GM19372 (cell line): ENCODE measurements around the gene CCDC89.
"Not testable (repeated sequence)": the region's sequence is repeated elsewhere in the genome, so short reads cannot be mapped to it uniquely, and the experiment has no call there.

Experiments used
- ATAC-seq: cut with Tn5 transposase; IDR thresholded peaks from one replicate; pipeline ENCODE4 v1.9.1; 2021; ENCODE audit warnings: mild to moderate bottlenecking, low read depth, moderate library complexity; ENCODE audit not compliant: unreplicated experiment

The CCDC89 gene

DNA sequence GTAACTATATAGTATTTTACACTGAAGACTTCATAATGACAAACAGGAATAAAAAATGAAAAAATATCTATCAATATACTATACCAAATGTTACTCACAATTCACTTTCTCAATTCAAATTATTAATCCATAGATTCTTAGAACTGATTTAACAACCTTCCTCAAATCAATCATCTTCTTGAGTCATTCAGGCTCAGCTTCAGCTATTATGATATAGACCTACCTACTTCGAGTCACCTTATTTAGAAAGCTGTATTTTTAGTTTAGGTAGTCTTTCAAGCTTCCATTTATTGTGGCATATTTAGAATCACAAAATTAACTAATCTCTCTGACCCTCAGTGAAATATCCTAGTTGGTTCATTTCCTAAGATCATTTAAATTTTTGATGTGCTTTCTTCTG lies 29.2 kb downstream of the CCDC89 start:
- no peak for ATAC-seq

DNA sequence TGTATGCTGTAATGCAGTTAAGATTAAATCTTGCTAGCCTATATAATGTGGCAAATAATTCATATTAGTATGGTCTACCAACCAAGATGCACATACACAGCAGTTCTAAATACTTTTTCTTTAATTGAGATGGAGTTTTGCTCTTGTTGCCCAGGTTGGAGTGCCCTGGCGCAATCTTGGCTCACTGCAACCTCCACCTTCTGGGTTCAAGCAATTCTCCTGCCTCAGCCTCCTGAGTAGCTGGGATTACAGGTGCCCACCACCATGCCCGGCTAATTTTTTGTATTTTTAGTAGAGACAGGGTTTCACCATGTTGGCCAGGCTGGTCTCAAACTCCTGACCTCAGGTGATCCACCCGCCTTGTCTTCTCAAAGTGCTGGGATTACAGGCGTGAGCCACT lies 31.7 kb downstream of the CCDC89 start:
- ATAC-seq, result not testable (repeated sequence)

DNA sequence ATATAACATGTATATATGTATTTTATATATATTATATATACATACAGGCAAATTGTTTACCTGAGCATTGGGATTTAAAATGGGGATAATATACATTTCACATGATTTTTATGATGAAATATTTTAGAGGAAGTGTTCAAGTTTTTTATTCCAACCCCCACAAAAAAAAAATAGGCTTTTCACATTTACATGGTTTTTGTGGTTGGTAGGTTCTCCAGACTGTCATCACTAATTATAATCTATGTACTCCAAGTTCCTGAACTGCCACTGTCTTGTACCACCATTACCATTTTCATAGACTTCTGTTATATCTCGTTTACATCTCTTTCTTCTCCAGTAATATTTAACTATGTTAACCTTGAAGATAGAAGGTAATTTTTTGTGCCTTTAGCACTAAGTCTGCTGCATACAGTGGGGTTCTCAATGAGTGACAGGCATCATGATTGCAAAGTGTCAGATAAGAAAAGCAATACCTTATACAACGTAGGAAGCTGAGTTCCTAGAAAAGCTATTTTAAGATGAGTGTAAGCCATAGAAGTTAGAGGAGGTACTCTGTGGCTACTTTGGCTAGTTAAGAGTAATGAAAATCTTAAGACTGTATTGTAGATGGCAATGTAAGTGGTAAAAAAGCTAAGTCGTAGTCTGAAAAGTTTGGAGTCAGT lies 33.1 kb downstream of the CCDC89 start:
- no peak for ATAC-seq

DNA sequence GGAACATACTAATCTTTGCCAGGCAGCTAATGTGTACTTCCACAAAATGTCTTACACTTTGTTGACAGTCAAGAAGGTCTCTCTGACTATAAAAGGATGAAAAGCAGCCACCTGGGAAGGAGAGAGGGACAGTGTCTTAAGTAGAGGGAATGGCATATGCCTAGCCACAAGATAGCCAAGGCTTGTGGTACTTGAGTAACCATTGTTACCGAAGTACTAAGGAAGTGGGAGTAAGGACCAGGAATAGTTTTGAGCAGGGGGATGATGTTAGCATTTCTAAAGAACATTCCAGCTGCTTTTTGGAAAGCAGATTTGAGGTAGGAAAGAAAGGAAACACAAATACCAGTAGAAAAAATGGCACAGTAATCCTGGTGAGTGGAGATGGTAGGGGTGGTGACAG lies 34.9 kb downstream of the CCDC89 start:
- ATAC-seq, result no peak

DNA sequence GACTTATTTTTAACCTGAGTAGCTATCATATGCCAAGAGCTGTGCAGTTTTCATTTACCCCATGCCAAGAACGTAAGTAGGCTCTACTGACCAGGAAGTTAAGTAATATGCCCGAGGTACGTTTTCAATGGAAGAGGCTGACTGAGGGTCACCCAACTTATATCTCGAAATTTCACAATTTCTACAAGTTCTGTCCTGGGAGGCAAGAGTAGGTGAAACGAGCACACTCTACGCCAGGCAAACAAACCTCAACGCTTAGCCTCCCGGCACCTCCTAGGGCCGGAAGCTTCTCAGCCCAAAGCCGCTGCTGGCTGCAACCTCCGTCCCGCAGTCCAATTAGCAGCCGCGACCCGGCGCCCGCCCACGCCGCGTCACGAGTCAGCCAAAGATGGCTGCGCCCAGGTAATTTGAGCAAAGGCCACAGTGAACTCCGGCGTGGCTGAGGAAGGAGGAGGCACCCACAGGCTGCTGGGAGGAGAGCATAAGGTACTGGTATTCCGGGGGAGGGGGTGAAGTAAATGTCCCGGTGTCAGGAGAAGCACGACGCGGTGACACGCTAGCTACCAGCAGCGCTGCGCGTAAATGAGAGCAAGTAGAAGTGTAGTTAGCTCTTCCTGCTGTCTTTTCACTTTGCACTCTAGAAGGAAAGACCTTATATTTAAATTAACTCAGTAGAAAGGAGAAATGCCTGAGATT lies 38.2 kb downstream of the CCDC89 start, which contains the start of gene TMEM126A:
Gene TMEM126A (plus strand): TSS at position 364 of the 696 bp plus-strand sequence. CDS start 2,289 bp downstream, outside the sequence.
- ATAC-seq, result peak; percentile 97

DNA sequence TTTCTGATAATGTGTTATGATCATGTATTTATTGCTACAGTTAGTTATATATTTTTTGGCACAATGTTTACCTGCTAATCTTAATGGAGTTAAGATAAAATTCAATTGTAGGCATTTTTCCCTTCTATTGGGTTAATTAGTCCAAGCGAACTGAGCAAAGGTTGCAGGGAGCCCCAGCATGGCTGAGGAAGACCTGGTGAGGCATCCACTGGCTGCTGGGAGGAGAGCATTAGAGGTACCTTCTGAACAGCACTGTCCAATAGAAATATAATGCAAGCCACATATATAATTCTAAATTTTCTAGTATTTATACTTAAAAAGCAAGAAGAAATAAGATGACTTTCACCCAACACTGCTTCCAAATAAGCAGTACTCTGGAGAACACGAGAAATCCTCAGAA lies 38.9 kb downstream of the CCDC89 start:
- ATAC-seq, result peak; percentile 10

DNA sequence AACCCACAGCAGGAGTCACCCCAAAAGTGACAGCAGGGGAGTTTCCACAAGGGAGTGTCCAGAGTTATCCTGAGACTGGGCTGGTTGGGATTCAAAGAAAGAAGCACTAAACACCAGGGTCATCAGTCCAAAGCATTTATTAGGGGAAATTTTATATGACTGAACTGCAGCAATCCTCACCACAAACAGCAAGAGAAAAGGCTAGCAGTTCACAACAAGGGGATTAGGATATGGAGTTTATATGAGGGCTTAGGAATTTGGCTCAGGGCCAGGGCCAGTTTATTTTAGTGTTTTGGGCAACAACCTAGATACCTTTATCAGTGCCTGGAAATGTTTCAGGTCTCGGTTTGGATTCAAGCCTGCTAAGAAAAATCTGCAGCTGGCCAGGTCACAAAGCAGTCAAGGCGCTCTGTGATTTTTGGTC lies 42.8 kb downstream of the CCDC89 start:
- no peak for ATAC-seq

DNA sequence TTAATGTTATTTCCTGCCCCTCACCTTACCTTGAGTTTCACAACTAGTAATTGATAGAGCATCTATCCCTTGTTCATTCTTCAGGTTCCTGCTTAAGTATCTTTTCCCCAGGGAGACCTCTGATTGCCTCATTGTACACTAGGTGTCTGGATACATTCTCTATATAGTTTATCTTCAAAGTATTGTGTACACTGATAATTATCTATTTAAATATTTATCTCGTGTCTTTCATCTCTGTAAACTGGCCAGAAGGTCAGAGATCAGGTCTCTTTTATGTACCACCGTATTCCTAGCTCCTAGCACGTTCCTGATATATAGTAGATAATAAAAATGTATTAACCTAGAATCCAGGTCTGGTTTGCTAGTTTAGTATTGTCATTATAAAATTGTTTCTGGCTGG lies 51.2 kb downstream of the CCDC89 start:
- ATAC-seq, result no peak
